ENCODE data around the gene SUPV3L1. TPM values are rescaled to one million over a fixed set of nuclear protein-coding genes. Genes with fewer than 3 reads are reported as not detected.

Gene SUPV3L1
- total and polyA plus RNA-seq, 2 of the 8 experiments (the other 6 are each of a cell fraction or from before 2014, with no cell fraction given): 34.6 to 45.6 TPM

DNA sequence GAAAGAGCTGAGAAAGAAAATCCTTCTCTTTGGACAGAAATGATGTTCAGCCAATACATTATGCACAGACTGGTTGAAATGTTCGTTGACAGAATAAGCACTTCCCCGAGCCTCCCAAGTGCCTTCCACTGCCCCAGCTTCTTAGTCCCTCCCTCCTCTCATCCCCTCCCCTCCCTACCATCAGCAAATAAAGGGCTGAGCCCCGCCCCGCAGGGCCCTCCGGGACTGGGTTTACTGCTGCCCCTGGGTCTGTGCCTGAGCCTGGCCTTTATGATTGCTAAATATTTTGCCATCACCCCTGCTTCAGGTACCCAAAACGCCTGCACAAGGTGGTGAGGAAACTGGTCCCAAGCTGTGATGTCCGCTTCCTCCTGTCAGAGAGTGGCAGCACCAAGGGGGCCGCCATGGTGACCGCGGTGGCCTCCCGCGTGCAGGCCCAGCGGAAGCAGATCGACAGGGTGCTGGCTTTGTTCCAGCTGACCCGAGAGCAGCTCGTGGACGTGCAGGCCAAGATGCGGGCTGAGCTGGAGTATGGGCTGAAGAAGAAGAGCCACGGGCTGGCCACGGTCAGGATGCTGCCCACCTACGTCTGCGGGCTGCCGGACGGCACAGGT lies 68.2 kb downstream of the SUPV3L1 start:
- Histone ChIP-seq H3K79me2 (ENCODE audit: control insufficient read depth in 1 of 2, insufficient read depth in 2 of 2, low read length in 2 of 2) (no peaks in the 10 kb centered on the region), H2BK20ac (ENCODE audit: low read length) (no peak overlapping the region), H3K4me1 (replicated peaks in 1 of 4; ENCODE audit: control insufficient read depth in 3 of 4, insufficient read depth in 4 of 4, low read length in 3 of 4) (no peaks in the 10 kb centered on the region; a peak in 1 of 7 replicates), H4K91ac (replicated peaks; ENCODE audit: insufficient read length, low read length) (no peak overlapping the region), H3K79me1 (ENCODE audit: low read depth, low read length) (no peaks in the 10 kb centered on the region), H3K4ac (replicated peaks; ENCODE audit: insufficient read length, low read depth, low read length) (no peak overlapping the region), H3K23ac (ENCODE audit: insufficient read length) (no peak overlapping the region), H3K27me3 (replicated peaks in 1 of 4; ENCODE audit: control insufficient read depth in 3 of 4, extremely low read depth in 1 of 4, insufficient read depth in 3 of 4, low read length in 3 of 4) (no peaks in the 10 kb centered on the region), H4K8ac (ENCODE audit: extremely low read depth, insufficient read depth, low read length) (no peak overlapping the region), H3K4me3 (ENCODE audit: extremely low read depth in 1 of 4, insufficient read depth in 2 of 4, low read depth in 3 of 4, low read length in 4 of 4) (no peak overlapping the region), H3K23me2 (ENCODE audit: low read depth, low read length) (no peaks in the 10 kb centered on the region), H3K9me3 (ENCODE audit: insufficient read depth in 2 of 2, low read depth in 1 of 2, low read length in 1 of 2) (no peaks in the 10 kb centered on the region), H3K4me2 (ENCODE audit: insufficient read depth in 1 of 2, low read depth in 2 of 2, low read length in 2 of 2) (no peak overlapping the region), H2BK15ac (ENCODE audit: low read length) (no peak overlapping the region), H2AFZ (ENCODE audit: low read length) (no peak overlapping the region), H2AK5ac (ENCODE audit: low read depth, low read length) (no peak overlapping the region), H2BK120ac (replicated peaks; ENCODE audit: low read depth, low read length) (no peak overlapping the region), H4K5ac (ENCODE audit: insufficient read length, low read depth, low read length) (no peak overlapping the region), H3K9ac (replicated peaks in 1 of 4; ENCODE audit: extremely low read depth in 1 of 4, low read depth in 3 of 4, low read length in 3 of 4) (no peak overlapping the region), H2BK12ac (ENCODE audit: low read depth, low read length) (peak overlapping the region; percentile 39; the same call in 1 of the 2 replicates), H3K56ac (replicated peaks; ENCODE audit: insufficient read length, low read depth, low read length) (no peak overlapping the region), H3K18ac (ENCODE audit: extremely low read depth, low read length) (no peak overlapping the region), H3K14ac (ENCODE audit: insufficient read length) (no peak overlapping the region), H4K20me1 (replicated peaks in 1 of 2; ENCODE audit: control insufficient read depth in 1 of 2, insufficient read depth in 2 of 2, low read length in 2 of 2) (no peaks in the 10 kb centered on the region), H3K36me3 (ENCODE audit: control insufficient read depth in 2 of 4, insufficient read depth in 4 of 4, low read length in 3 of 4) (no peaks in the 10 kb centered on the region), H3K27ac (ENCODE audit: low read depth, low read length) (no peak overlapping the region), H2BK5ac (ENCODE audit: low read depth, low read length) (no peak overlapping the region)
- 95% methylated on average over 24 of the region's 24 CpGs; no CpG with 5 or more reads in 1 of the 2 experiments for WGBS, 2 experiments (ENCODE audit: extremely low coverage in 1 of 2, insufficient coverage in 1 of 2, insufficient read length in 1 of 2, insufficient replicate concordance in 2 of 2, low coverage in 1 of 2, low lambda C conversion rate in 2 of 2, missing lambda C conversion rate in 1 of 2)
- no peak for DNase-seq (ENCODE audit: low read depth in 1 of 2, low spot score in 2 of 2)
- ChIA-PET POLR2A (ENCODE audit: partially characterized antibody) (no interaction called here), CTCF (ENCODE audit: partially characterized antibody) (interaction anchor here (1.0 to 1.9 kb wide), 4 partner anchors 10 to 142 kb away, joined by 3 to 7 read pairs (median 3); no protein-coding TSS in a partner anchor)
- FAIRE-seq: no peak
- TF ChIP-seq SIN3A (conservative IDR thresholded peaks at IDR 0.05 in 1 of 2, IDR thresholded peaks at IDR 0.05 in 1 of 2; ENCODE audit: low read depth in 1 of 2, low read length in 2 of 2) (no peak), POU5F1 (IDR thresholded peaks at IDR 0.05; ENCODE audit: low read depth, low read length) (no peak), RXRA (IDR thresholded peaks at IDR 0.05; ENCODE audit: insufficient read depth, low read depth, low read length) (no peak), POLR2A (IDR thresholded peaks at IDR 0.05; ENCODE audit: control extremely low read depth in 1 of 2, low read depth in 2 of 2, low read length in 2 of 2) (no peak), NANOG (IDR thresholded peaks at IDR 0.05; ENCODE audit: insufficient read depth, low read depth, low read length, poor library complexity, severe bottlenecking) (no peak), SP4 (IDR thresholded peaks at IDR 0.05; ENCODE audit: low read length) (no peak), TEAD4 (IDR thresholded peaks at IDR 0.05; ENCODE audit: low read depth, low read length) (no peak), KDM5A (IDR thresholded peaks at IDR 0.05; ENCODE audit: low read length) (no peak), TBP (IDR thresholded peaks at IDR 0.05; ENCODE audit: low read depth, low read length) (no peak), EZH2 (IDR thresholded peaks at IDR 0.05; ENCODE audit: low read depth, low read length, severe bottlenecking) (no peak), GTF2F1 (IDR thresholded peaks at IDR 0.05; ENCODE audit: borderline replicate concordance, low read depth, low read length) (no peak)

All from H1 (cell line).